ENCODE results near the gene ZFP36. TPM values are rescaled to one million over a fixed set of nuclear protein-coding genes. Genes with fewer than 3 reads are reported as not detected.

Gene ZFP36
- 43.6 and 79.2 TPM in 2 replicates for total RNA-seq

GRCh38 chr19:39406656-39407409, at the start of gene ZFP36:
TSS of gene ZFP36 (plus strand) at chr19:39406847. CDS start at chr19:39406905, 58 bp downstream.

GRCh38 chr19:39390751-39391437, 15.8 kb upstream of the ZFP36 start, which contains the start of the genes MED29 and PAF1:
TSS of gene MED29 (plus strand) at chr19:39391378. CDS start at chr19:39391423, 45 bp downstream.
TSS of gene PAF1 (minus strand) at chr19:39391106. CDS start at chr19:39390864, 242 bp downstream.

GRCh38 chr19:39412100-39412866, 5.6 kb downstream of the ZFP36 start, which contains the start of gene PLEKHG2:
TSS of gene PLEKHG2 (plus strand) at chr19:39412669. CDS start at chr19:39414087, 1,418 bp downstream.

DNA sequence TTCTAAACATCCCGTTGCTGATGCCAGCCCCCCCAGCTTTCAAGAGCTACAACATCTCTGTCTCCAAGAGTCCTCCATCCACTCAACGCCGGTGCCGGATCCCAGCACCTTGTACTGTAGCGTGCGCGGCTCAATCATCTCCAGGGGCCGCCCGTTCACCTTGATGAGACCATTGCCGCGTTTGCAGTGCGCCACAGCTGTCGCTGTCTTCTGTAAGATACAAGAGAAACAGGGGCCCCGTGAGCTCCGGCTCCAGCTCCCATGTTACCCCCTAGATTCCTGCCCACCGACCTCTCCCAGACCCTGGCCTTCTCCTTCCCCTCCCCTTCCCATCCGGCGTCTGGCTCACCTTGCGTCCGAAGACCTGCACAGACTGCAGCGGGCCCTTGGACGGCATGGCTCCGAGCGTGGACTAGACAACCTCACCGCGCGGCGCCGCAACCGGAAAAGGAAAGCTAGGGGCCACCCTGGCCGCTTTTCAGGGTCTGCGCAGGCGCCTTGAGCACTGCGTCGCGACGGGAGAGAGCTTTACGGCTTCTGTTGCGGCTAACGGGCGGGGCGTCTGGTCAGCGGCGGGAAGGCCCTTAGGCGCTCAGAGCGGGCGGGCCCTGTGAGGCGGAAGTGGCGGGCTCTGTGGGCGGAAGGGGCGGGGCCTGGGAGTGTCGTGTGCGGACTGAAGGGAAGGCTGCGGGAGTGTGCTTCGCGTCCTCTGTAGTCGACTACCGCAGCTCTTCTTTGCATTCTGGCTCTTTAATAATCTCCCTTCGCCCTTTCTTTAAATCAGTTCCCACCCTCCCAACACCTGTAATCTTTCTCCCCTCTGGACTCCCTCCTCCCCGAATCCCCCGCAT, 29.1 kb downstream of the ZFP36 start, which contains the start of gene RPS16:
RPS16 (minus strand) TSS at position 451 of the 851 bp plus-strand sequence; CDS start at position 397, 54 bp downstream.

DNA sequence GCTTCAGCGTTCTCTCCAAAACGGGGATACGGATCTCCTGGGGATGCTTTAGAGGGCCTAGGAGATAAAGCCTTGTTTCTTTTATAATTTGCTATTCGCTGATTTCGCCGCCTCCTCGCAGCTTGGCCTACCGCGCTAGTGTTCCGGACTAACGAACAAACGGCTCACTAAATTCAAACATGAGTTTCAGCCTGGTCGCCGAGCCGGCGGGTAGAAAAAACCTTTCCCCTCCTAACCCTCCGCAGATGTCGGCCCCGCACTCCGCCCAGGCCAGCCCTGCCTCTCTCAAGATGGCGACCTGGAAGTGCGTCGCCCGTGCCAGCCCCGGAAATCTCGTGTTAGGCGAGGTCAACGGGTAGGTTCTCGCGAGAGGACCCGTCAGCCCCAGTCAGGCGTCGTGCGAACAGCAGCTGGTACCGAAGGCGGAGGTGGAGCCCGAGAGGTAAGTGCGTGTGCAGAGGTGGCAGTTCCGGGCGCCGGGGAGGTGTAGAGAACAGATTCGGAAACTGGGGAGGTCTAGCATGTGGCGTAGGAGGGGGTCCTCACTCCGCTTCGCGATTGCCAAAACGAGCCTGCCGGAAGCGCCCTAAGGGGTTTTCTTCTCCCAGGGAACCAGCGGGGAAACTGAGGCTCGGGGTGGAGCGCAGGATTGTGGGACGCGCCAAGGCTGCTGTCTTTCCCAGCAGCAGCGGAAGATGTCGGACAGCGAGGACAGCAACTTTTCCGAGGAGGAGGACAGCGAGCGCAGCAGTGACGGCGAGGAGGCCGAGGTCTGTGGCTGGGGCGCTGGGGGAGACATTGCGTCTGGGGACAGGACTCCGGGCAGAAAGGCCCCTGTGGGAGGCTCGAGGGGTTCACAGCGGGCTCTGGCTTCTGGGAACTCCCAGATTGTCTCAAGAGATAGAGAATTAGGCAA, 38.8 kb downstream of the ZFP36 start, which contains the start of gene SUPT5H:
SUPT5H (plus strand) TSS at position 387 of the 916 bp plus-strand sequence; CDS start at position 696, 309 bp downstream.

Other genes with a start within 250 kb of the ZFP36 start
- gene NCCRP1, start 209.9 kb upstream of the ZFP36 start, total RNA-seq: 38.0 and 41.0 TPM in 2 replicates
- gene SYCN, start 202.6 kb upstream of the ZFP36 start, total RNA-seq: not detected in 2 replicates
- not detected in 2 replicates for gene IFNL3, start 161.8 kb upstream of the ZFP36 start, total RNA-seq
- not detected in 2 replicates for gene IFNL4, start 158.0 kb upstream of the ZFP36 start, total RNA-seq
- gene IFNL2, start 138.5 kb upstream of the ZFP36 start, total RNA-seq: not detected in 2 replicates
- gene IFNL1, start 110.4 kb upstream of the ZFP36 start, total RNA-seq: not detected in 2 replicates
- gene LRFN1, start 86.0 kb upstream of the ZFP36 start, total RNA-seq: 0.05 and 0.28 TPM in 2 replicates
- 0.71 TPM in 1 of 2 replicates, not detected in the other for gene GMFG, start 70.8 kb upstream of the ZFP36 start, total RNA-seq
- gene SAMD4B, start 64.4 kb upstream of the ZFP36 start, total RNA-seq: 50.6 and 63.3 TPM in 2 replicates
- 42.3 and 52.8 TPM in 2 replicates for gene PAF1, start 15.7 kb upstream of the ZFP36 start, total RNA-seq
- gene MED29, start 15.5 kb upstream of the ZFP36 start, total RNA-seq: 18.8 and 22.2 TPM in 2 replicates
- 22.6 and 30.9 TPM in 2 replicates for gene PLEKHG2, start 5.8 kb downstream of the ZFP36 start, total RNA-seq
- 1,883 and 2,869 TPM in 2 replicates for gene RPS16, start 29.1 kb downstream of the ZFP36 start, total RNA-seq
- gene SUPT5H, start 38.7 kb downstream of the ZFP36 start, total RNA-seq: 57.2 and 82.5 TPM in 2 replicates
- 98.2 and 103 TPM in 2 replicates for gene TIMM50, start 74.0 kb downstream of the ZFP36 start, total RNA-seq
- 1.3 and 1.4 TPM in 2 replicates for gene DLL3, start 92.1 kb downstream of the ZFP36 start, total RNA-seq
- not detected in 2 replicates for gene SELENOV, start 108.3 kb downstream of the ZFP36 start, total RNA-seq
- gene EID2B, start 126.0 kb downstream of the ZFP36 start, total RNA-seq: 1.7 and 3.4 TPM in 2 replicates
- gene EID2, start 133.3 kb downstream of the ZFP36 start, total RNA-seq: 7.9 and 16.6 TPM in 2 replicates
- gene LGALS13, start 195.7 kb downstream of the ZFP36 start, total RNA-seq: not detected in 2 replicates
- gene LGALS16, start 249.1 kb downstream of the ZFP36 start, total RNA-seq: not detected in 2 replicates

All from airway epithelial cell (primary cell).